ENCODE results near the gene SPATS1. TPM values are rescaled to one million over a fixed set of nuclear protein-coding genes. Genes with fewer than 3 reads are reported as not detected.
"Not testable (repeated sequence)": the region's sequence is repeated elsewhere in the genome, so short reads cannot be mapped to it uniquely, and the experiment has no call there.

The SPATS1 gene
- total RNA-seq, 1 donor from 2014 or later, result 0.41 TPM

DNA sequence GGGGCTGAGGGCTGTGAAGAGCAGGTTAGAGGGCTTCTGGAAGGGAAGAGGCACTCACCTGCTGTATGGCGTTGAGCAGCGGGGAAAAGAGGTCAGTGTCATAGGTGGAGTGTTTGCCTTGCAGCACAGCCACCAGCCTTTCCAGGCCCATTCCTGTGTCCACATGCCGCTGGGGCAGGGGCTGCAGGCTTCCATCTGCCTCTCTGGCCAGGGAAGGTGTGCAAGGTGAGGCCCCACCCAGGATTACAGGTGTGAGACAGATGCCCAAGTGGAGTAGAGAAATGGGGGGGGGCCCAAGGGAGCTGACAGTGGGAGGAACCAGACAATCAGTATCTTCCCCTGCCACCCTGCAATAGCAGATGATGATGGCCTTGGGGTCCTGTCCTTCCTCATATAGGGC is 32.2 kb upstream of the SPATS1 start:
- FAIRE-seq, result no peak
- no peak for DNase-seq (ENCODE audit: low spot score in 2 of 2)

- no peak for FAIRE-seq
These were observed 31.1 kb upstream of the SPATS1 start for GRCh38 chr6:44311304-44311703.

GRCh38 chr6:44311767-44312166 is 30.7 kb upstream of the SPATS1 start:
- DNase-seq (ENCODE audit: low spot score in 2 of 2) (no peak), FAIRE-seq (no peak)

More at GRCh38 chr6:44311304-44311703, 31.1 kb upstream of the SPATS1 start:
- no peak for DNase-seq (ENCODE audit: low spot score in 2 of 2)

- DNase-seq (ENCODE audit: low spot score in 2 of 2) (peak; percentile 69 to 84), FAIRE-seq (no peak)
These were observed 29.3 kb upstream of the SPATS1 start, which contains the start of gene AARS2 for GRCh38 chr6:44312901-44313788. Gene AARS2, minus strand, starts transcription at chr6:44313347. Its CDS starts 24 bp downstream, at chr6:44313323.

- not testable (repeated sequence) for FAIRE-seq; DNase-seq (ENCODE audit: low spot score in 2 of 2)
These were observed 27.8 kb upstream of the SPATS1 start for GRCh38 chr6:44314657-44315056.

GRCh38 chr6:44315516-44315915 is 26.9 kb upstream of the SPATS1 start:
- FAIRE-seq (no peak), DNase-seq (ENCODE audit: low spot score in 2 of 2) (no peak)

GRCh38 chr6:44315951-44316350 is 26.5 kb upstream of the SPATS1 start:
- FAIRE-seq (no peak), DNase-seq (ENCODE audit: low spot score in 2 of 2) (no peak)

DNA sequence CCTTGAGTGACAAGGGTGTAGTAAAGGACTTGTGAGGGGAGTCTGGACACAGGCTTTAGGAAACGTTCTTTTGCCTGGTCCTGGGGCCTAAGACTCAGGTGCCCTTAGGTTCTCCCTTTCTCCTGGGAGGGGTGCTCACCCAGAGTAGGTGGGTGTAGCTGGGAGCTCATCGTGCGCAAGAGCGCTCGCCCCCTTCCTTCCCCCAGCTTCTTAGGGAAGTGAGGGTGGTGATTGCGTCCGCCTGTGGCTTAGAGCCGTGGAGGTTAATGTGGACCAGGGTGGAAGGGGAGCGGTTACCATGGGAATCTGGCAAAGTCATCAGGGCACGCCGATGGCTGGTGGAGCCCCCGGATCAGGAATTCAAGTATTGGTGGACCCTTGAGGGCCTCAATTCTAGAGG is 26.0 kb upstream of the SPATS1 start:
- no peak for DNase-seq (ENCODE audit: low spot score in 2 of 2)
- FAIRE-seq, result no peak

- not testable (repeated sequence) for DNase-seq (ENCODE audit: low spot score in 2 of 2); FAIRE-seq
These were observed 25.3 kb upstream of the SPATS1 start for GRCh38 chr6:44317136-44317631.

- FAIRE-seq, result no peak
- DNase-seq (ENCODE audit: low spot score in 2 of 2), result no peak
These were observed 21.2 kb upstream of the SPATS1 start for GRCh38 chr6:44321210-44321609.

DNA sequence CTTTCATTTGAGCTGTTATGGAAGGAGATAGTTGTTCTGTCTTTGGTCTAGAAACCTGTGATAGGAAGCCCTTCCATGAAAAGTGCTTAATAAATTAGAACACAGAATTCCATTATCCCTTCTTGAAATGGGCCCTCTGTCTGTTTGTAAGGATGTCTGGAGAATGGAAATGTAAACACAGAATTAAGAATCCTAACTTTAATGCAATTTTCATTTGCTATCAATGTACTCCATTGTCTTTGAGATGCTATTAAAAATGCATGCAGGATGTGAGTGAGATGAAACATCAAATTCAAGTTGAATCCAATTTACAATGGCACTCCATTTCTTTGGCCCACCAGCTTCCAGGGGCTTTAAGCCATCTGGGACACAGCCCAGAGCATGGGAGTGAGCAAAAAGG is 15.4 kb upstream of the SPATS1 start:
- no peak for FAIRE-seq
- DNase-seq (ENCODE audit: low spot score in 2 of 2), result no peak

GRCh38 chr6:44327760-44328159 is 14.7 kb upstream of the SPATS1 start:
- no peak for FAIRE-seq
- DNase-seq (ENCODE audit: low spot score in 2 of 2), result no peak

DNA sequence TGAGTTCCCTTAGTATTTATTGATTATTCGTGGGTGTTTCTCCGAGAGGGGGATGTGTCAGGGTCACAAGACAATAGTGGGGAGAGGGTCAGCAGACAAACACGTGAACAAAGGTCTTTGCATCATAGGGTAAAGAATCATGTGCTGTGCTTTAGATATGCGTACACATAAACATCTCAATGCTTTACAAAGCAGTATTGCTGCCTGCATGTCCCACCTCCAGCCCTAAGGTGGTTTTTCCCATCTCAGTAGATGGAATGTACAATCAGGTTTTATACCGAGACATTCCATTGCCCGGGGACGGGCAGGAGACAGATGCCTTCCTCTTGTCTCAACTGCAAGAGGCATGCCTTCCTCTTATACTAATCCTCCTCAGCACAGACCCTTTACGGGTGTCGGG is 14.2 kb upstream of the SPATS1 start:
- DNase-seq (ENCODE audit: low spot score in 2 of 2); FAIRE-seq: not testable (repeated sequence)

DNA sequence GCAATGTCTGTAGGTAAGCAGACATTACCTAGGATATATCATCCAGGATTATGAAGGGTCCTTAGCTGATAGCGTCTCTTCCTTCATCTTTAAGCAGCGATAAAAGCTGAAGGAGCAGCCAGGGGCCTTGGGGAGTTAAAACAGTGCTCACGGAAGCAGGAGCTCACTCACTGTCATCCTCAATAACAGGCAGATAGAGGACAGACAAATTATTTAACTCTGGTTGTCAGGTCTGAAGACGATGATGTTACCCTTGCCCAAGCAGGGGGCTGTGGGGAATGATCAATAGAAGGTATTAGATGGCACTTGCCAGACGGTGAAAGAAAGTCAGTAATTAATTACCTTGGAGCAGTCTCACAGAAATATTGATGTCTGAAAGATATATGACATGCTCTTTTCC is 12.6 kb upstream of the SPATS1 start:
- FAIRE-seq, result no peak

DNA sequence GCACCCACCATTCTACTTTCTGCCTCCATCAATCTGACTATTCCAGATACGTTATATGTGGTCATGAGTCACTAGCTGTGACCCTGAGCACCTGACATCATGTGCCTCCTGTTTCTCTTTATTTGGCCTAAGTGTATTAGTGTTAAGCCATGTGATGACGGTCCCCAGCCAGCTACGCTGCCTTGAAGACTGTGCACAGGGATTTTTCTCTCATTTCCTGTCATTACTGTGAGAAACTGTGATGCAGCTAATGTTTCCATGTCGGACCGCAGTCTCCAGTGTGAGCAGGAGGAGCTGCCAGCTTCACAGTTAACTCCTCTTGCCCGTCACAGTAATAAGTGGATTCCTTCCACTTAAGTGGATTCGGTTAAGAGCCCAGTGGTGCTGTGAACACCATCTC is 9.9 kb upstream of the SPATS1 start:
- FAIRE-seq (no peak), DNase-seq (ENCODE audit: low spot score in 2 of 2) (no peak)

More for the DNA sequence above, 12.6 kb upstream of the SPATS1 start:
- DNase-seq (ENCODE audit: low spot score in 2 of 2), result no peak

DNA sequence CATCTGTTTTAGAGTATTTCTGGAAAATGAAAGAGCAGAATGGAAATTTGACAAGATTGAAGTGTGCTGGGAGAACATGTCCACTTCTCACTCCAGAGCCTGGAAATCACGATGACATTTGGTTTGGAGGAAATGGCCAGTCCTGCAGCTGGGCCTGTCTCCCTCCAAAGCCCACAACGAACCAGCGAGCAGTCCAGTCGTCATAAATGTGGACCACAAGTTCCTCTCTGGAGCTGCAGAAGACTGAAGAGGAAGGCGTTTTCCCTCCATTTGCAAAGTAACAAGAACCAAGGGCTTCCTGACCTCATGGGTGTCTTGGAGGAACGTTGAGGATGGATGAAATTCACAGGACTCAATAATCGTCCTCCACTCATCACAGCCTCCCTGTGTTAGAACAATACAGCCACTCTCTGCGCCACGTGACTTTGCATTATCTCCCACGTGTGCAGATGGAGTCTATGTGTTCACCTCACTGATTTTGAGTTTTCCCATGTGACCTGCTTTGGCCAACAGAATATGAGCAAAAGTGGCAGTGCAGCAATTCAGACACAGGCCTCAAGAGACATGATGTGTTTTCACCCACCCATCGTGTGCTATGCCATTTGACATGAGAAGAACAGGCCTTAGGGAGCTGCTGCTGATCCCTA is 9.1 kb upstream of the SPATS1 start:
- no peak for FAIRE-seq

DNA sequence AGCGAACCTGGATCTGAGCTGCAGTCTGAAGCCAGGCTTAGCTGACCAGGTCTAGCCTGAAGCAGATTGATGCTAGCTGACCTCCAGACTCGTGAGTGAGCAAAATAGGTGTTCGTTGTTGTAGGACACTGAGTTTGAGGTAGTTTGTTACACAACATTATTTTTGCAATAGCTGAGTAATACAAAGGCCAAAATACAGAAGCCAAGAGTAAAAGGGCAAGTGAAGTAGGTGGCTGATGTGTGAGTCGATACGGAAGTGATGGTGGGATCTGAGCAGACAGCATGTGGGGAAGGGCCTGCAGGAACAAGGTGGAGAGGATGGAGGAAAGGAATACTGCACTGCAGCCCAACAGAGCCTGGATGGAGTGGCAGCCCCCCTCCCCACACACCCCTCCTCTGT is 8.5 kb upstream of the SPATS1 start:
- no peak for FAIRE-seq

More for the DNA sequence above, 9.1 kb upstream of the SPATS1 start:
- no peak for DNase-seq (ENCODE audit: low spot score in 2 of 2)

GRCh38 chr6:44335631-44336030 is 6.8 kb upstream of the SPATS1 start:
- no peak for FAIRE-seq
- DNase-seq (ENCODE audit: low spot score in 2 of 2), result no peak

More for the DNA sequence above, 8.5 kb upstream of the SPATS1 start:
- DNase-seq (ENCODE audit: low spot score in 2 of 2), result no peak

DNA sequence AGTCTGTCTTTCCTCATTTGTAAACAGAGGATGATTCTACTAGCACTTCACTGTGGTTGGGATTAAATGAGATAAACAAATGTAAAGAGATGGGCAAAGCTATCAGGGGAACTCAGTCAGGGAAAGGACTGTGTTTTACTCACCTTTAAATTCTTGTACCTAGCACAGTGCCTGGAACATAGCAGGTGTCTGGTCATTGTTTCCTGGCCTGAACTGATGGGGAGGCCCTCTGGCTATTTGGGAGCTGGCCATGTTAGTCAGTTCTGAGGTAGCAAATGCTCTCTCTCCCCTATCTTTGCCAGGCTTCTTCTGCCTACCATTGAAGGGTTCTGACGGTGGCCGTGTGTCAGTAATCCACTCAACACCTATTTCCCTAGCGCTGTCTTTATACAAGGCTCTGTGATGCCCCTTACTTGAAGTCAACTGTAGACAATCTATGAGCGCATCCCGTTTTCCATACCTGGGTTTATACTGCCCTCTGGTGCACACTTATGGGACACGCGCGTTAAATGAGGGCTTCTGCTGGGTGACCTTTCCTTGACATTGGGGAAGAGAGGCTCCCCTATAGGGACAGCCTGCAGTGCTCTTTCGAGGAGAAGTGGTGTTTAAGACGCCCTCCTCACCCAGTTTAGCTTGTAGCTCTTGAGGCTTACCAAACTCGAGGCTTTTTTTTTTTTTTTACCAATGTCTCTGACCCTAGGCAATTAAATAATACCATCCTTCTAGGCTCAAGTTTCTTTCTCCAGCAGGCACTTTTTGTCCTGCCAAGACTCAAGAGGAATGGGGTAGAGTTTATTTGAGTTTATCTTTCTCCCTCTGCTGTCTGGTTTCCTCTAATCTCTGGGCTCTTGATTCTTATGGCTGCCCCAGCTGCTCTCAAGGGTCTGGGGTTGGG is 4.0 kb upstream of the SPATS1 start:
- DNase-seq (ENCODE audit: low spot score in 2 of 2), result peak; percentile 34 to 55
- FAIRE-seq, result no peak

GRCh38 chr6:44339301-44339700 is 3.1 kb upstream of the SPATS1 start:
- no peak for FAIRE-seq
- no peak for DNase-seq (ENCODE audit: low spot score in 2 of 2)

Data from frontal cortex (tissue), 4 donors.